GM23338 (cell line): ENCODE results near the gene TNFRSF8. TPM values are rescaled to one million over a fixed set of nuclear protein-coding genes. Genes with fewer than 3 reads are reported as not detected.

Experiments used
- ATAC-seq: fragments of 200-7000 bp; cut with Tn5 transposase; 3 replicates; pipeline ENCODE4 v1.9.1; 2020
- DNase-seq: peaks from one replicate; pipeline ENCODE4 v3.0.0-alpha.2; 2015; ENCODE audit warnings: low spot score
- H2AFZ ChIP-seq: fragments of 200-600 bp; sonication (generic); 2 replicates; pipeline ENCODE4 v1.8.0; 2016; ENCODE audit warnings: antibody characterized with exemption, mild to moderate bottlenecking, moderate library complexity
- H3F3A ChIP-seq: fragments of 200-600 bp; sonication (generic); replicated peaks from 2 replicates; pipeline ENCODE4 v1.8.0; 2017; ENCODE audit warnings: antibody characterized with exemption, mixed run types, low read depth
- H3K27ac ChIP-seq: fragments of 200-600 bp; sonication (generic); 2 replicates; pipeline ENCODE4 v1.6.1; 2016; ENCODE audit warnings: low read depth
- H3K27me3 ChIP-seq: fragments of 200-600 bp; sonication (generic); 2 replicates; pipeline ENCODE4 v1.8.0; 2016; ENCODE audit warnings: mild to moderate bottlenecking, mixed run types, moderate library complexity; ENCODE audit not compliant: insufficient read depth
- H3K36me3 ChIP-seq: fragments of 200-600 bp; sonication (generic); 2 replicates; pipeline ENCODE4 v1.8.0; 2016; ENCODE audit warnings: mild to moderate bottlenecking; ENCODE audit not compliant: insufficient read depth
- H3K4me1 ChIP-seq: fragments of 200-600 bp; sonication (generic); 2 replicates; pipeline ENCODE4 v1.8.0; 2016; ENCODE audit warnings: mild to moderate bottlenecking, moderate library complexity; ENCODE audit not compliant: insufficient read depth
- H3K4me2 ChIP-seq: fragments of 200-600 bp; sonication (generic); 2 replicates; pipeline ENCODE4 v1.7.1; 2017; ENCODE audit warnings: mixed run types
- H3K4me3 ChIP-seq: fragments of 200-600 bp; sonication (generic); 2 replicates; pipeline ENCODE4 v1.6.1; 2016; ENCODE audit warnings: mixed run types
- H3K79me2 ChIP-seq: fragments of 200-600 bp; sonication (generic); replicated peaks from 2 replicates; pipeline ENCODE4 v1.8.0; 2017; ENCODE audit warnings: mild to moderate bottlenecking; ENCODE audit not compliant: insufficient read depth
- H3K9me2 ChIP-seq: fragments of 200-600 bp; sonication (generic); 2 replicates; pipeline ENCODE4 v1.8.0; 2017; ENCODE audit not compliant: insufficient read depth
- H4K20me1 ChIP-seq: fragments of 200-600 bp; sonication (generic); replicated peaks from 2 replicates; pipeline ENCODE4 v1.8.0; 2017; ENCODE audit warnings: mild to moderate bottlenecking; ENCODE audit not compliant: insufficient read depth
- H3K27ac Mint-ChIP-seq: 2 replicates; pipeline ENCODE4 v1.8.0; 2020; ENCODE audit warnings: inconsistent platforms, mild to moderate bottlenecking, moderate library complexity, mixed read lengths
- H3K27me3 Mint-ChIP-seq: 3 replicates; pipeline ENCODE4 v1.8.0; 2022; ENCODE audit warnings: low read depth, mild to moderate bottlenecking, moderate library complexity, mixed read lengths, inconsistent platforms; ENCODE audit not compliant: insufficient read depth, poor library complexity
- H3K36me3 Mint-ChIP-seq: 3 replicates; pipeline ENCODE4 v1.8.0; 2021; ENCODE audit warnings: low read depth, mild to moderate bottlenecking, inconsistent platforms, moderate library complexity, mixed read lengths
- H3K4me1 Mint-ChIP-seq: 3 replicates; pipeline ENCODE4 v1.8.0; 2020; ENCODE audit warnings: mild to moderate bottlenecking, inconsistent platforms, mixed read lengths
- H3K4me3 Mint-ChIP-seq: 3 replicates; pipeline ENCODE4 v1.8.0; 2021; ENCODE audit warnings: moderate library complexity, mild to moderate bottlenecking, inconsistent platforms, mixed read lengths
- H3K9me3 Mint-ChIP-seq: 3 replicates; pipeline ENCODE4 v1.8.0; 2020; ENCODE audit warnings: moderate library complexity, mild to moderate bottlenecking, inconsistent platforms, mixed read lengths
- CREB1 ChIP-seq: fragments of 250-450 bp; sonication (Bioruptor Pico); IDR thresholded peaks from 2 replicates; pipeline ENCODE4 v1.5.0; 2020; ENCODE audit warnings: low read depth, mild to moderate bottlenecking, moderate library complexity
- CTCF ChIP-seq, 2 experiments: fragments of 200-600 bp in 1 of 2; sonication (generic) in 1 of 2; conservative IDR thresholded peaks; 2 replicates each; pipeline versions ENCODE4 v1.5.1 to v1.6.1; 2016 to 2017; ENCODE audit warnings: antibody characterized with exemption in 2 of 2, low read depth in 2 of 2, mild to moderate bottlenecking in 2 of 2, moderate library complexity in 1 of 2
- EZH2 ChIP-seq: fragments of 200-600 bp; sonication (generic); IDR thresholded peaks from one replicate; pipeline ENCODE4 v1.8.0; 2017; ENCODE audit warnings: antibody characterized with exemption, mild to moderate bottlenecking, low read depth; ENCODE audit not compliant: unreplicated experiment
- NANOG ChIP-seq: IDR thresholded peaks from 2 replicates; pipeline ENCODE4 v1.6.1; 2016; ENCODE audit warnings: antibody characterized with exemption, borderline replicate concordance
- POLR2AphosphoS5 ChIP-seq: IDR thresholded peaks from 2 replicates; pipeline ENCODE4 v1.6.1; 2016; ENCODE audit warnings: antibody characterized with exemption, low read depth
- REST ChIP-seq: IDR thresholded peaks from one replicate; pipeline ENCODE4 v1.6.1; 2018; ENCODE audit warnings: antibody characterized with exemption; ENCODE audit not compliant: unreplicated experiment
- STAT1 ChIP-seq: IDR thresholded peaks from one replicate; pipeline ENCODE4 v1.6.1; 2016; ENCODE audit warnings: antibody characterized with exemption; ENCODE audit not compliant: unreplicated experiment
- ZNF462 ChIP-seq: fragments of 250-450 bp; sonication (Bioruptor Pico); IDR thresholded peaks from 2 replicates; pipeline ENCODE4 v1.5.0; 2020; ENCODE audit warnings: mild to moderate bottlenecking, moderate library complexity
- polyA plus RNA-seq: library from polyadenylated mRNA; unstranded; fragments of >200 nt; fragmentation: Nextera tagmentation; extraction: Ambion mirVana; gene quantifications from 2 replicates; pipeline ENCODE4 v1.2.1, GENCODE V29; 2016
- total RNA-seq: library from RNA; depleted of rRNA; stranded (reverse); fragments of >200 nt; shearing (Covaris generic); gene quantifications from 2 replicates; pipeline ENCODE4 v1.2.3, GENCODE V29; 2014

Gene TNFRSF8
- total and polyA plus RNA-seq, 2 experiments from 2014 or later = 11.7 to 28.2 TPM

DNA sequence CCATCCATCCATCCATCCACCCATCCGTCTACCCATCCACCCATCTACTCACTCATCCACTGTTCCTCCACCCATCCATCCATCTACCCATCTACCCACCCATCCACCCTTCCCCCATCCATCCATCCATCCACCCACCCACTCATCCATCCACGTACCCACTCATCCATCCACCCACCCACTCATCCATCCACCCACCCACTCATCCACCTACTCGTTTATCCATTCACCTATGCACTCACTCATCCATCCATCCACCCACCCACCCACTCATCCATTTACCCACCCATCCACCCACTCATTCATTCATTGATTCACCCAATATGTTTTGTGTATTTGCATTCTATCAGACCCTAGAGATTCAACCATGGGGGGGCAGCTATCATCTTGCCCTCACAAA, 27.2 kb downstream of the TNFRSF8 start (continued):
- TF ChIP-seq CTCF (conservative IDR thresholded peaks at IDR 0.05; ENCODE audit: low read depth in 2 of 2) (no peak), STAT1 (no peak), POLR2AphosphoS5 (no peak)

GRCh38 chr1:12091191-12091590, 28.1 kb downstream of the TNFRSF8 start:
- H3K9me2 ChIP-seq = no peaks in the 10 kb centered on the region
- ATAC-seq = no peak
- H3K9me3 Mint-ChIP-seq = no peaks in the 10 kb centered on the region
- no peak overlapping the region for H3K4me3 ChIP-seq
- peaks cover 23% of the 10 kb centered on the region; the same call in 2 of the 3 replicates for H3K36me3 Mint-ChIP-seq
- no peaks in the 10 kb centered on the region for H3K36me3 ChIP-seq
- H3F3A ChIP-seq = 0 out of 2 replicates have a peak, but pooled peaks cover 3% of the 10 kb centered on the region
- no peaks in the 10 kb centered on the region for H3K27me3 ChIP-seq
- H3K27ac ChIP-seq = no peak overlapping the region
- no peak overlapping the region for H3K27ac Mint-ChIP-seq
- peaks cover 9% of the 10 kb centered on the region; the same call in 1 of the 2 replicates for H3K79me2 ChIP-seq
- DNase-seq = no peak
- TF ChIP-seq ZNF462 (CRISPR knock-in tag) (no peak), CREB1 (CRISPR knock-in tag) (no peak), NANOG (no peak), EZH2 (no peak), STAT1 (no peak), REST (no peak)
- H4K20me1 ChIP-seq = no peaks in the 10 kb centered on the region; the same call in none of the 2 replicates
- H3K27me3 Mint-ChIP-seq = peaks cover 16% of the 10 kb centered on the region
- no peak overlapping the region for H2AFZ ChIP-seq
- H3K4me2 ChIP-seq = no peak overlapping the region
- peaks cover 8% of the 10 kb centered on the region; the same call in 1 of the 3 replicates for H3K4me1 Mint-ChIP-seq
- no peaks in the 10 kb centered on the region for H3K4me1 ChIP-seq
- no peak overlapping the region for H3K4me3 Mint-ChIP-seq
